GM23338 (cell line): ENCODE data around the gene ADRA2B. TPM values are rescaled to one million over a fixed set of nuclear protein-coding genes. Genes with fewer than 3 reads are reported as not detected.

Experiments
- ATAC-seq: fragments of 200-7000 bp; cut with Tn5 transposase; 3 replicates; pipeline ENCODE4 v1.9.1; 2020
- DNase-seq: peaks from one replicate; pipeline ENCODE4 v3.0.0-alpha.2; 2015; ENCODE audit warnings: low spot score
- H2AFZ ChIP-seq: fragments of 200-600 bp; sonication (generic); 2 replicates; pipeline ENCODE4 v1.8.0; 2016; ENCODE audit warnings: antibody characterized with exemption, mild to moderate bottlenecking, moderate library complexity
- H3F3A ChIP-seq: fragments of 200-600 bp; sonication (generic); replicated peaks from 2 replicates; pipeline ENCODE4 v1.8.0; 2017; ENCODE audit warnings: antibody characterized with exemption, mixed run types, low read depth
- H3K27ac ChIP-seq: fragments of 200-600 bp; sonication (generic); 2 replicates; pipeline ENCODE4 v1.6.1; 2016; ENCODE audit warnings: low read depth
- H3K27me3 ChIP-seq: fragments of 200-600 bp; sonication (generic); 2 replicates; pipeline ENCODE4 v1.8.0; 2016; ENCODE audit warnings: mild to moderate bottlenecking, mixed run types, moderate library complexity; ENCODE audit not compliant: insufficient read depth
- H3K36me3 ChIP-seq: fragments of 200-600 bp; sonication (generic); 2 replicates; pipeline ENCODE4 v1.8.0; 2016; ENCODE audit warnings: mild to moderate bottlenecking; ENCODE audit not compliant: insufficient read depth
- H3K4me1 ChIP-seq: fragments of 200-600 bp; sonication (generic); 2 replicates; pipeline ENCODE4 v1.8.0; 2016; ENCODE audit warnings: mild to moderate bottlenecking, moderate library complexity; ENCODE audit not compliant: insufficient read depth
- H3K4me2 ChIP-seq: fragments of 200-600 bp; sonication (generic); 2 replicates; pipeline ENCODE4 v1.7.1; 2017; ENCODE audit warnings: mixed run types
- H3K4me3 ChIP-seq: fragments of 200-600 bp; sonication (generic); 2 replicates; pipeline ENCODE4 v1.6.1; 2016; ENCODE audit warnings: mixed run types
- H3K79me2 ChIP-seq: fragments of 200-600 bp; sonication (generic); replicated peaks from 2 replicates; pipeline ENCODE4 v1.8.0; 2017; ENCODE audit warnings: mild to moderate bottlenecking; ENCODE audit not compliant: insufficient read depth
- H3K9me2 ChIP-seq: fragments of 200-600 bp; sonication (generic); 2 replicates; pipeline ENCODE4 v1.8.0; 2017; ENCODE audit not compliant: insufficient read depth
- H4K20me1 ChIP-seq: fragments of 200-600 bp; sonication (generic); replicated peaks from 2 replicates; pipeline ENCODE4 v1.8.0; 2017; ENCODE audit warnings: mild to moderate bottlenecking; ENCODE audit not compliant: insufficient read depth
- H3K27ac Mint-ChIP-seq: 2 replicates; pipeline ENCODE4 v1.8.0; 2020; ENCODE audit warnings: inconsistent platforms, mild to moderate bottlenecking, moderate library complexity, mixed read lengths
- H3K27me3 Mint-ChIP-seq: 3 replicates; pipeline ENCODE4 v1.8.0; 2022; ENCODE audit warnings: low read depth, mild to moderate bottlenecking, moderate library complexity, mixed read lengths, inconsistent platforms; ENCODE audit not compliant: insufficient read depth, poor library complexity
- H3K36me3 Mint-ChIP-seq: 3 replicates; pipeline ENCODE4 v1.8.0; 2021; ENCODE audit warnings: low read depth, mild to moderate bottlenecking, inconsistent platforms, moderate library complexity, mixed read lengths
- H3K4me1 Mint-ChIP-seq: 3 replicates; pipeline ENCODE4 v1.8.0; 2020; ENCODE audit warnings: mild to moderate bottlenecking, inconsistent platforms, mixed read lengths
- H3K4me3 Mint-ChIP-seq: 3 replicates; pipeline ENCODE4 v1.8.0; 2021; ENCODE audit warnings: moderate library complexity, mild to moderate bottlenecking, inconsistent platforms, mixed read lengths
- H3K9me3 Mint-ChIP-seq: 3 replicates; pipeline ENCODE4 v1.8.0; 2020; ENCODE audit warnings: moderate library complexity, mild to moderate bottlenecking, inconsistent platforms, mixed read lengths
- CREB1 ChIP-seq: fragments of 250-450 bp; sonication (Bioruptor Pico); IDR thresholded peaks from 2 replicates; pipeline ENCODE4 v1.5.0; 2020; ENCODE audit warnings: low read depth, mild to moderate bottlenecking, moderate library complexity
- EZH2 ChIP-seq: fragments of 200-600 bp; sonication (generic); IDR thresholded peaks from one replicate; pipeline ENCODE4 v1.8.0; 2017; ENCODE audit warnings: antibody characterized with exemption, mild to moderate bottlenecking, low read depth; ENCODE audit not compliant: unreplicated experiment
- EZH2phosphoT487 ChIP-seq: fragments of 200-600 bp; sonication (generic); IDR thresholded peaks from one replicate; pipeline ENCODE4 v1.8.1; 2018; ENCODE audit warnings: antibody characterized with exemption; ENCODE audit not compliant: unreplicated experiment
- JUNB ChIP-seq: IDR thresholded peaks from one replicate; pipeline ENCODE4 v1.6.1; 2016; ENCODE audit warnings: antibody characterized with exemption; ENCODE audit not compliant: unreplicated experiment
- NANOG ChIP-seq: IDR thresholded peaks from 2 replicates; pipeline ENCODE4 v1.6.1; 2016; ENCODE audit warnings: antibody characterized with exemption, borderline replicate concordance
- STAT1 ChIP-seq: IDR thresholded peaks from one replicate; pipeline ENCODE4 v1.6.1; 2016; ENCODE audit warnings: antibody characterized with exemption; ENCODE audit not compliant: unreplicated experiment
- ZNF114 ChIP-seq: fragments of 250-450 bp; sonication (Bioruptor Pico); IDR thresholded peaks from 2 replicates; pipeline ENCODE4 v1.5.0; 2020; ENCODE audit warnings: mild to moderate bottlenecking, moderate library complexity
- polyA plus RNA-seq: library from polyadenylated mRNA; unstranded; fragments of >200 nt; fragmentation: Nextera tagmentation; extraction: Ambion mirVana; gene quantifications from 2 replicates; pipeline ENCODE4 v1.2.1, GENCODE V29; 2016
- total RNA-seq: library from RNA; depleted of rRNA; stranded (reverse); fragments of >200 nt; shearing (Covaris generic); gene quantifications from 2 replicates; pipeline ENCODE4 v1.2.3, GENCODE V29; 2014
- TF ChIP-seq, protein P1 (sequence below), 2 experiments: fragments of 200-600 bp in 1 of 2; sonication (generic) in 1 of 2; conservative IDR thresholded peaks; 2 replicates each; pipeline versions ENCODE4 v1.5.1 to v1.6.1; 2016 to 2017; ENCODE audit warnings: antibody characterized with exemption in 2 of 2, low read depth in 2 of 2, mild to moderate bottlenecking in 2 of 2, moderate library complexity in 1 of 2
- TF ChIP-seq, protein P2 (sequence below): IDR thresholded peaks from one replicate; pipeline ENCODE4 v1.6.1; 2018; ENCODE audit warnings: antibody characterized with exemption; ENCODE audit not compliant: unreplicated experiment
- TF ChIP-seq, protein P3 (sequence below): fragments of 250-450 bp; sonication (Bioruptor Pico); IDR thresholded peaks from 2 replicates; pipeline ENCODE4 v1.5.0; 2020; ENCODE audit warnings: mild to moderate bottlenecking, moderate library complexity

Gene ADRA2B
- total and polyA plus RNA-seq, 2 experiments from 2014 or later = 1.7 to 5.9 TPM

DNA sequence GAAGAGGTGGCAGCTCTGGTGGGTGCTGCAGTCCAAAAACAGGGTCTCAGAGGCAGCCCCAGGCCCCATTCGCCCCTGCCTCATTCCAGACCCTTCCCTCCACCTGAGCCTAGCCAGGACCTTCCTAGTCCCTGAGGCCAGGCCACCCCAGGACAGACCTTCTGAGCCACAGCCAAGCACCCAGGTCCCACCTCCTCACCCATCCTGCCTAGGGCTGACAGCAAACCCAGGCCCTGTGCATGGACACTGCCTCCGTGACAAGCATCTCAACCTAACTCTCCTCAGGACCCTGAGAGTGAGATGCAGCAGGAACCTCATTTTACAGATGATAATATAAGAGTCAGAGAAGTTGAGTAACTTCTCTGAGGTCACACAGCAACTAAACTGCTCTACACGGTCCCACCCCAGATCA, 15.5 kb downstream of the ADRA2B start (continued):
- TF ChIP-seq, protein P1, sequence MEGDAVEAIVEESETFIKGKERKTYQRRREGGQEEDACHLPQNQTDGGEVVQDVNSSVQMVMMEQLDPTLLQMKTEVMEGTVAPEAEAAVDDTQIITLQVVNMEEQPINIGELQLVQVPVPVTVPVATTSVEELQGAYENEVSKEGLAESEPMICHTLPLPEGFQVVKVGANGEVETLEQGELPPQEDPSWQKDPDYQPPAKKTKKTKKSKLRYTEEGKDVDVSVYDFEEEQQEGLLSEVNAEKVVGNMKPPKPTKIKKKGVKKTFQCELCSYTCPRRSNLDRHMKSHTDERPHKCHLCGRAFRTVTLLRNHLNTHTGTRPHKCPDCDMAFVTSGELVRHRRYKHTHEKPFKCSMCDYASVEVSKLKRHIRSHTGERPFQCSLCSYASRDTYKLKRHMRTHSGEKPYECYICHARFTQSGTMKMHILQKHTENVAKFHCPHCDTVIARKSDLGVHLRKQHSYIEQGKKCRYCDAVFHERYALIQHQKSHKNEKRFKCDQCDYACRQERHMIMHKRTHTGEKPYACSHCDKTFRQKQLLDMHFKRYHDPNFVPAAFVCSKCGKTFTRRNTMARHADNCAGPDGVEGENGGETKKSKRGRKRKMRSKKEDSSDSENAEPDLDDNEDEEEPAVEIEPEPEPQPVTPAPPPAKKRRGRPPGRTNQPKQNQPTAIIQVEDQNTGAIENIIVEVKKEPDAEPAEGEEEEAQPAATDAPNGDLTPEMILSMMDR (conservative IDR thresholded peaks at IDR 0.05; ENCODE audit: low read depth in 2 of 2) = no peak
- TF ChIP-seq ZNF114 (CRISPR knock-in tag) = no peak
- TF ChIP-seq CREB1 (CRISPR knock-in tag) = no peak
- TF ChIP-seq, protein P2, sequence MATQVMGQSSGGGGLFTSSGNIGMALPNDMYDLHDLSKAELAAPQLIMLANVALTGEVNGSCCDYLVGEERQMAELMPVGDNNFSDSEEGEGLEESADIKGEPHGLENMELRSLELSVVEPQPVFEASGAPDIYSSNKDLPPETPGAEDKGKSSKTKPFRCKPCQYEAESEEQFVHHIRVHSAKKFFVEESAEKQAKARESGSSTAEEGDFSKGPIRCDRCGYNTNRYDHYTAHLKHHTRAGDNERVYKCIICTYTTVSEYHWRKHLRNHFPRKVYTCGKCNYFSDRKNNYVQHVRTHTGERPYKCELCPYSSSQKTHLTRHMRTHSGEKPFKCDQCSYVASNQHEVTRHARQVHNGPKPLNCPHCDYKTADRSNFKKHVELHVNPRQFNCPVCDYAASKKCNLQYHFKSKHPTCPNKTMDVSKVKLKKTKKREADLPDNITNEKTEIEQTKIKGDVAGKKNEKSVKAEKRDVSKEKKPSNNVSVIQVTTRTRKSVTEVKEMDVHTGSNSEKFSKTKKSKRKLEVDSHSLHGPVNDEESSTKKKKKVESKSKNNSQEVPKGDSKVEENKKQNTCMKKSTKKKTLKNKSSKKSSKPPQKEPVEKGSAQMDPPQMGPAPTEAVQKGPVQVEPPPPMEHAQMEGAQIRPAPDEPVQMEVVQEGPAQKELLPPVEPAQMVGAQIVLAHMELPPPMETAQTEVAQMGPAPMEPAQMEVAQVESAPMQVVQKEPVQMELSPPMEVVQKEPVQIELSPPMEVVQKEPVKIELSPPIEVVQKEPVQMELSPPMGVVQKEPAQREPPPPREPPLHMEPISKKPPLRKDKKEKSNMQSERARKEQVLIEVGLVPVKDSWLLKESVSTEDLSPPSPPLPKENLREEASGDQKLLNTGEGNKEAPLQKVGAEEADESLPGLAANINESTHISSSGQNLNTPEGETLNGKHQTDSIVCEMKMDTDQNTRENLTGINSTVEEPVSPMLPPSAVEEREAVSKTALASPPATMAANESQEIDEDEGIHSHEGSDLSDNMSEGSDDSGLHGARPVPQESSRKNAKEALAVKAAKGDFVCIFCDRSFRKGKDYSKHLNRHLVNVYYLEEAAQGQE = no peak

DNA sequence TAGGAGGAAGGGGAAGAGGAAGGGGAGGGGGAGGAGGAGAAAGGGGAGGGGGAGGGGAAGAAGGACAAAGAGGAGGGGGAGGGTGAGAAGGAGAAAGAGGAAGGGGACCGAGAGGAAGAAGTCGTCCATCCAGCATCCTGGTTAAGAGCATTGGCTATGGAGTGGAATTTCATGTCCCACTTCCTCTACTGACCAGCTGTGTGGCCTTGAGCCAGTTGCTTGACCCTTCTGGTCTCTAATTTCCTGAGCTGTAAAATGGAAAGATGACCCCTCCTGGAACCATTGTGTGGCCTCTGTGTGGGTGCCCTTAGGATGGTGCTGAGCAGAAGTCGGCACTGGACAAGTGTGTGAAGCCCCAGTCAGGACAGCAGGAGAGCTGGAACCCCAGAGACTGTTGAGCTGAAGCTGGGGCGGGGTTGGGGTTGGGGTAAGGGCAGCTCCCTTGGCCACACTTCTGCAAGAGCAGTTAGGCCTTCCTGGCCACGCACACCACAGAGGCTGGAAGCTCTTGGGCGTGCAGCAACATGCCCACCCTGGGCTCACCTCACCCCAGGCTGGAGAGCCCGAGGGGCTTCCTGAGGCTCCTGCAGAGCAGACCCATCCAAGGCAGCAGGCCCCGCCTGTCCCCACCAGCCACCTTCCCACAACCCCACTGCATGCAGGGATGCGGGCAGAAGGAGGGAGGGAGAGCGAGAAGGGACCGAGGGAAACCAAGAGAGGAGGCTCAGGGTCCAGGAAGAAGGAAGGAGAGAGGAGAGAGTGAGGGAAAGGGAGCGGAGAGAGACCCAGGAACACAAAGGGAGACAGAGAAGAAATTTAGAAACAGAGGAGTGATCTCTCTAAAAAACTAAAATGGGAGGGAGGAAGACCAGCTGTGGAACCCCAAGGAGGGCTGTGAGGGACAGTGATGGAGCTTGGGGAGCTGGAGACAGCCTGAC, 16.2 kb downstream of the ADRA2B start:
- H3K27ac Mint-ChIP-seq = no peak overlapping the region
- H2AFZ ChIP-seq = peak overlapping the region; percentile 84; the same call in 1 of the 2 replicates
- TF ChIP-seq, protein P3, sequence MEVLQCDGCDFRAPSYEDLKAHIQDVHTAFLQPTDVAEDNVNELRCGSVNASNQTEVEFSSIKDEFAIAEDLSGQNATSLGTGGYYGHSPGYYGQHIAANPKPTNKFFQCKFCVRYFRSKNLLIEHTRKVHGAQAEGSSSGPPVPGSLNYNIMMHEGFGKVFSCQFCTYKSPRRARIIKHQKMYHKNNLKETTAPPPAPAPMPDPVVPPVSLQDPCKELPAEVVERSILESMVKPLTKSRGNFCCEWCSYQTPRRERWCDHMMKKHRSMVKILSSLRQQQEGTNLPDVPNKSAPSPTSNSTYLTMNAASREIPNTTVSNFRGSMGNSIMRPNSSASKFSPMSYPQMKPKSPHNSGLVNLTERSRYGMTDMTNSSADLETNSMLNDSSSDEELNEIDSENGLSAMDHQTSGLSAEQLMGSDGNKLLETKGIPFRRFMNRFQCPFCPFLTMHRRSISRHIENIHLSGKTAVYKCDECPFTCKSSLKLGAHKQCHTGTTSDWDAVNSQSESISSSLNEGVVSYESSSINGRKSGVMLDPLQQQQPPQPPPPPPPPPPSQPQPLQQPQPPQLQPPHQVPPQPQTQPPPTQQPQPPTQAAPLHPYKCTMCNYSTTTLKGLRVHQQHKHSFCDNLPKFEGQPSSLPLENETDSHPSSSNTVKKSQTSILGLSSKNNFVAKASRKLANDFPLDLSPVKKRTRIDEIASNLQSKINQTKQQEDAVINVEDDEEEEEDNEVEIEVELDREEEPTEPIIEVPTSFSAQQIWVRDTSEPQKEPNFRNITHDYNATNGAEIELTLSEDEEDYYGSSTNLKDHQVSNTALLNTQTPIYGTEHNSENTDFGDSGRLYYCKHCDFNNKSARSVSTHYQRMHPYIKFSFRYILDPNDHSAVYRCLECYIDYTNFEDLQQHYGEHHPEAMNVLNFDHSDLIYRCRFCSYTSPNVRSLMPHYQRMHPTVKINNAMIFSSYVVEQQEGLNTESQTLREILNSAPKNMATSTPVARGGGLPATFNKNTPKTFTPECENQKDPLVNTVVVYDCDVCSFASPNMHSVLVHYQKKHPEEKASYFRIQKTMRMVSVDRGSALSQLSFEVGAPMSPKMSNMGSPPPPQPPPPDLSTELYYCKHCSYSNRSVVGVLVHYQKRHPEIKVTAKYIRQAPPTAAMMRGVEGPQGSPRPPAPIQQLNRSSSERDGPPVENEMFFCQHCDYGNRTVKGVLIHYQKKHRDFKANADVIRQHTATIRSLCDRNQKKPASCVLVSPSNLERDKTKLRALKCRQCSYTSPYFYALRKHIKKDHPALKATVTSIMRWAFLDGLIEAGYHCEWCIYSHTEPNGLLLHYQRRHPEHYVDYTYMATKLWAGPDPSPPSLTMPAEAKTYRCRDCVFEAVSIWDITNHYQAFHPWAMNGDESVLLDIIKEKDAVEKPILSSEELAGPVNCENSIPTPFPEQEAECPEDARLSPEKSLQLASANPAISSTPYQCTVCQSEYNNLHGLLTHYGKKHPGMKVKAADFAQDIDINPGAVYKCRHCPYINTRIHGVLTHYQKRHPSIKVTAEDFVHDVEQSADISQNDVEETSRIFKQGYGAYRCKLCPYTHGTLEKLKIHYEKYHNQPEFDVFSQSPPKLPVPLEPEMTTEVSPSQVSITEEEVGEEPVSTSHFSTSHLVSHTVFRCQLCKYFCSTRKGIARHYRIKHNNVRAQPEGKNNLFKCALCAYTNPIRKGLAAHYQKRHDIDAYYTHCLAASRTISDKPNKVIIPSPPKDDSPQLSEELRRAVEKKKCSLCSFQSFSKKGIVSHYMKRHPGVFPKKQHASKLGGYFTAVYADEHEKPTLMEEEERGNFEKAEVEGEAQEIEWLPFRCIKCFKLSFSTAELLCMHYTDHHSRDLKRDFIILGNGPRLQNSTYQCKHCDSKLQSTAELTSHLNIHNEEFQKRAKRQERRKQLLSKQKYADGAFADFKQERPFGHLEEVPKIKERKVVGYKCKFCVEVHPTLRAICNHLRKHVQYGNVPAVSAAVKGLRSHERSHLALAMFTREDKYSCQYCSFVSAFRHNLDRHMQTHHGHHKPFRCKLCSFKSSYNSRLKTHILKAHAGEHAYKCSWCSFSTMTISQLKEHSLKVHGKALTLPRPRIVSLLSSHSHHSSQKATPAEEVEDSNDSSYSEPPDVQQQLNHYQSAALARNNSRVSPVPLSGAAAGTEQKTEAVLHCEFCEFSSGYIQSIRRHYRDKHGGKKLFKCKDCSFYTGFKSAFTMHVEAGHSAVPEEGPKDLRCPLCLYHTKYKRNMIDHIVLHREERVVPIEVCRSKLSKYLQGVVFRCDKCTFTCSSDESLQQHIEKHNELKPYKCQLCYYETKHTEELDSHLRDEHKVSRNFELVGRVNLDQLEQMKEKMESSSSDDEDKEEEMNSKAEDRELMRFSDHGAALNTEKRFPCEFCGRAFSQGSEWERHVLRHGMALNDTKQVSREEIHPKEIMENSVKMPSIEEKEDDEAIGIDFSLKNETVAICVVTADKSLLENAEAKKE (CRISPR knock-in tag) = no peak
- TF ChIP-seq JUNB = no peak
- no peak for TF ChIP-seq EZH2
- no peak for TF ChIP-seq EZH2phosphoT487
- TF ChIP-seq STAT1 = no peak
- TF ChIP-seq NANOG = no peak

More for the DNA sequence above, 16.2 kb downstream of the ADRA2B start:
- Histone ChIP-seq H4K20me1 (no peaks in the 10 kb centered on the region), H3K4me3 (no peak overlapping the region), H3K79me2 (no peaks in the 10 kb centered on the region), H3K9me2 (no peaks in the 10 kb centered on the region), H3F3A (no peaks in the 10 kb centered on the region), H3K27me3 (no peaks in the 10 kb centered on the region), H3K4me2 (no peak overlapping the region), H3K27ac (no peak overlapping the region), H3K36me3 (no peaks in the 10 kb centered on the region), H3K4me1 (peaks cover 7% of the 10 kb centered on the region; the same call in 1 of the 2 replicates)
- DNase-seq (peak; percentile 41), ATAC-seq (no peak)
- Mint-ChIP-seq H3K4me1 (peaks cover 15% of the 10 kb centered on the region), H3K27me3 (peaks cover 6% of the 10 kb centered on the region), H3K4me3 (no peak overlapping the region), H3K36me3 (no peaks in the 10 kb centered on the region; the same call in 2 of the 3 replicates), H3K9me3 (peaks cover 3% of the 10 kb centered on the region)
